Mesodermal cell (in vitro differentiated cells): ENCODE data around the gene GNGT1.
A peak's percentile ranks its signal among the peaks of the same experiment; 100 is the strongest.

ENCODE experiments used
- H3K27ac ChIP-seq: 2 replicates; pipeline ENCODE4 v1.7.0; 2013; ENCODE audit warnings: mild to moderate bottlenecking, low read depth, low read length, moderate library complexity; ENCODE audit not compliant: severe bottlenecking
- H3K36me3 ChIP-seq: 2 replicates; pipeline ENCODE4 v1.7.1; 2013; ENCODE audit warnings: mild to moderate bottlenecking, low read length, moderate library complexity; ENCODE audit not compliant: control insufficient read depth, insufficient read depth
- H3K4me1 ChIP-seq: one replicate; pipeline ENCODE4 v1.7.1; 2013; ENCODE audit warnings: mild to moderate bottlenecking, low read length; ENCODE audit not compliant: insufficient read depth, control insufficient read depth, poor library complexity, severe bottlenecking
- H3K4me3 ChIP-seq: 2 replicates; pipeline ENCODE4 v1.7.0; 2013; ENCODE audit warnings: low read length, control low read depth, mild to moderate bottlenecking; ENCODE audit not compliant: insufficient read depth, poor library complexity, severe bottlenecking; ENCODE audit errors: extremely low read depth
- H3K9me3 ChIP-seq: 2 replicates; pipeline ENCODE4 v1.7.1; 2013; ENCODE audit warnings: mild to moderate bottlenecking, low read length, moderate library complexity; ENCODE audit not compliant: control insufficient read depth
- WGBS, 2 experiments: methylation state at CpG; one replicate each; pipeline ENCODE4 v1.1.5; 2013; ENCODE audit warnings: missing lambda C conversion rate in 2 of 2; ENCODE audit not compliant: insufficient coverage in 2 of 2; 5-methylcytosine and 5-hydroxymethylcytosine counted together

The GNGT1 gene

DNA sequence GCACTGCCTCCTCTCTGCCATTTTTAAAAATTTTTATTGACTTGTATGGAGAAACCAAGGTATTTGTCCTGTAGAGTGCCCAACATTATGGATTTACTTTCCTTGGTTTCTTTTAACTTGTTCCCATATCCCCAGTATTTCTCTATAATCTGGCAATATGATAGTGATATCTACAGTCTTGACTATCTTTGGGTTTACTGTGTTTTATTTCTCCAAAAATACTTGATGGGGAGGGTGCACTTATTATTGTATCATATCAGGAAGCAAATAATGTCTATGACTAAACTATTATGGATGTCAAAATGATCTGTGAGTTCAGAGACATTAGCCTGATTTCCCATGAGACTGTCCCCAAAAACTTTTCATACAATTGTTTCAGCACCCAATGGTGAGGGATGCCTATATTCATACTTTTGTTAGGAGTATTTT, 22.4 kb upstream of the GNGT1 start:
- Histone ChIP-seq H3K9me3 (peaks cover 4% of the 10 kb centered on the region), H3K4me3 (no peak overlapping the region), H3K4me1 (no peaks in the 10 kb centered on the region), H3K36me3 (no peaks in the 10 kb centered on the region), H3K27ac (no peak overlapping the region)

DNA sequence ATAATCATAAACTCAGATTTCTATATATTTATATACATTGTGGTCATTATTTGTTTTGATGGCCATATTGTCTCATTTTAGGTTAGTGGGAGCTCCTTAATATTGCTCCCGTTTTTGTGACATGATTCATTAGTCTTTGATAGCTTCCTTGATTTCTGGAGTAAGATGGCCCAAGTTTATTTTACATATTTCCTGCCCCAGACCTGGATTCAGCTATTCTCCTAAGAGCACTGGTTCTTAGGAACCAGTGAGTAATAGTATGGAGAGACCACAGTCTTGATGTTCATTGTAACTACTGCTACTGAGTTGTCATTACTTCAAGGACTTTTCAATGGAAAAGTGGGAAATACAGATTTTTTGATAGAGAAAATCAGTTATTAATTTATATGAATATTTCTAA, 21.8 kb upstream of the GNGT1 start:
- H3K36me3 ChIP-seq: no peaks in the 10 kb centered on the region
- no peaks in the 10 kb centered on the region for H3K4me1 ChIP-seq
- no peak overlapping the region for H3K27ac ChIP-seq
- no CpG with 5 or more reads among the region's 1 CpG for WGBS, 2 experiments
- peaks cover 2% of the 10 kb centered on the region for H3K9me3 ChIP-seq
- no peak overlapping the region for H3K4me3 ChIP-seq

DNA sequence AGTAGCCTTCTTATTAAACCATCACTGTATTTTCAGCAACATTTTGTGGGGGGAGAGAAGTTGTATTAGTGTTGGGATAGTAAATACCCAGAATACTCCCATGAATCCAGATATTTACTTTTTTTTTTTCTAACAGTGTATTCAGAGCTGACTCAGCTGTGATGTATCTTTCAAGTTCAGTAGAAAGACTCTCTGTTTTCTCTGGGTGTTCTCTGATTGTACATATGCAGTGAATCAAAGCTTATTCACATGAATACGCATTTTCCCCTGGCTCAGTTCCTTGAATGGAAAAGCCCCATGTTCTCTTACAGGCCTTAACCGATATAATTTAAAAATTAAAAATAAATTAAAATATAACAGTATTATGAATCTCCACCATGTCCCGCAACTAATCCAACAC, 17.1 kb upstream of the GNGT1 start:
- no peaks in the 10 kb centered on the region for H3K4me1 ChIP-seq
- no peaks in the 10 kb centered on the region for H3K36me3 ChIP-seq
- no peak overlapping the region for H3K27ac ChIP-seq
- H3K4me3 ChIP-seq: peak overlapping the region; percentile 64
- WGBS, 2 experiments: no CpG with 5 or more reads among the region's 3 CpGs
- no peaks in the 10 kb centered on the region for H3K9me3 ChIP-seq

DNA sequence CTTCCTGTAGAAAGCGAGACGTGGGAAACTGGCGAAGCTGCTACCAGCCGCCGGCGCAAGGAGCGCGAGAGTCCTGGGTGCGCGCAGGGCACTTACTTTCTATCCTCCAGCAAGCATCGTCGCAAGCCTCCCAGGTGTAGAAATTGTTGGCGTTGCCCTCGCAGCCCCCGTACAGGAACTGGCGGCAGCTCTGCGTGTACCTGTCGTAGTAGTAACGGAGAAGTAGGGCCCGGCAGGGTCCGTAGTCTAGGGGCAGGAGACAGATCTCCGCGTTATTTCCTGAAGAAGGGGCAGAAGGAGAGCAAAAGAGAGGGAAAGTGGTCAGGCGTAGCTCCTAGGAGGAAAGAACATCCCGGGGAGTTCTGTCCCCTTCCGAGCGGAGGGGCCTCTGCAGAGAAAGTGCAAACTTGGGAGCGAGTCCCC, 16.3 kb upstream of the GNGT1 start:
- no peak overlapping the region for H3K27ac ChIP-seq
- H3K9me3 ChIP-seq: no peaks in the 10 kb centered on the region
- H3K4me3 ChIP-seq: peak overlapping the region; percentile 64
- peaks cover 4% of the 10 kb centered on the region for H3K4me1 ChIP-seq
- 3 to 4% methylated on average over 27 to 28 of the region's 28 CpGs for WGBS, 2 experiments
- H3K36me3 ChIP-seq: no peaks in the 10 kb centered on the region

DNA sequence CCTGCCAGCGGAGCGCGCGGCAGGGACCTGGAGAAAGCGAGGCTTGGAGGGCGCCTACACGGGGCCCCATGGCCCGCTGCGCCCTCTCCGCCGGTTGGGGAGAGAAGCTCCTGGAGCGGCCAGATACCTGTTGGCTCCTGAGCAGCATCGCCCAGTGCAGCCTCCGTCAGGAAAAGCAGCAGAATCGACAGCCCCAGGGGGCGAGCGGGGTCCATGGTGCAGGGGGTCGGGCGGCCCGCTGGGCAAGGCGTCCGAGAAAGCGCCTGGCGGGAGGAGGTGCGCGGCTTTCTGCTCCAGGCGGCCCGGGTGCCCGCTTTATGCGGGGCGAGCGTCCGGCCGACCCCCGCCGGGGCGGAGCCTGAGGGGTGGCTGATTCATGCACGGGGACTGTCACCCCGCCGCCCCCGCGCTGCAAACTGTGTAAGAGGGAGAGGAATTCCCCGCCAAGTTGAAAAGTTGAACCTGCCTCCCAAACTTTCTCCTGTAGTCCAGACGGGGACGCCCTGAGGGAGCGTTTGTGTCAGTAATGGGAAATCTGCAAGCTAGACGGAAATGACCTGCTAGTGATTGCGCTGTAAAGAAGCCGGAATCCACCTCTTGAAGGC, 15.8 kb upstream of the GNGT1 start, which contains the start of gene TFPI2:
TFPI2 (minus strand) TSS at position 290 of the 605 bp plus-strand sequence; CDS start at position 215, 75 bp downstream.
- Histone ChIP-seq H3K4me1 (peaks cover 4% of the 10 kb centered on the region), H3K36me3 (no peaks in the 10 kb centered on the region), H3K9me3 (no peaks in the 10 kb centered on the region), H3K4me3 (peak within 1 kb of the TSS; percentile 64), H3K27ac (no peak within 1 kb of the TSS)
- WGBS, 2 experiments: 1% methylated on average over 29 to 45 of the region's 49 CpGs

DNA sequence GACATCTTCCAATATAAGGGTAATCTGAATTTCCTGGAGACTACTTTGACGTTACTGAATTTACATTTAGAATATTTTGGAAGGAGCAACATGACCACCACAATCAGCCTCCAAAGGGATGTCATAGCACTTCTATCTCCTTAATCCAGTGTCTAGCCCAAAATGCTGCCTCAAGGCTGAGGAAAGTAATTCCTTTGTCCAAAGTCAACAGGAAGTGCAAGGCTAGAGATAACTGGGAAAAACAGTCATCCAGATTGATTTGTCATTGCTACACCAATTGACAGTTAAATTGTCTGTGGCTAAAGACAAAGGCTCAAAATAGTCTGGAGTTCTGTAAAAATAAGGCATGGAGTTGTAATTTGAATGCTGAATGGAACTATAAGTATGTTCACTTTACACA, 11.9 kb upstream of the GNGT1 start:
- no peaks in the 10 kb centered on the region for H3K36me3 ChIP-seq

DNA sequence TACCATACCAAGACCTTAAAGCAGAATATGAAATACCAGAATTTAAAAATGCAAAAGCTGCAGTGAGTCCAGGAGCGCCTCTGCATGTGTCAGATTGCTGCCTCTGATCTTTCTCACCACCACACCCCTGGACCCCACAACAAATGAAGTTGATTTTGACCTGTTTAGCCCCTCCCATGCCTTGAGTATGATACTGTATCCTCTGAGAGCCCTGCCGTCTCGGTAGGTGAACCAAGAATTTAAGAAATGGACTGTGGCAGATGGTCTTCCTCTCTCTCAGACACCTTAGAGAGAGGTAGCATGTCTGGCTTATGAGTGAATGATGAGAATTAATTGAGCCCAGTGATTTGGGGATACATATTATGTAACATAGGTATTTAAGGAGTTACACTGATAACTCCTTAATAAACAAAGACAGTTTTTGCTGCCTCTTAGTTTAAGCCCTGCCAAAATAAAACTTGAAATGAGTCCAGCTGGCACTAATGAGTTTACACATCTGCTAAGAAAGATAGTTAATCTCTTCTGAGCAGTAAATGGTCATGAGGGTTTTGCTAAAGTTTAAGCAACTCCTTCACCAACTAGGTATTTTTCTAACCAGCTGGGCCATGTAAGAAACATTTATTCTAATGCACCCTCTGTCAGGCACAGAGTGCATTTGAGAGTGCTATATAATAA, 11.3 kb upstream of the GNGT1 start:
- H3K4me1 ChIP-seq: peaks cover 4% of the 10 kb centered on the region
- H3K9me3 ChIP-seq: no peaks in the 10 kb centered on the region
- no peak overlapping the region for H3K4me3 ChIP-seq
- H3K27ac ChIP-seq: peak overlapping the region; percentile 16
- no peaks in the 10 kb centered on the region for H3K36me3 ChIP-seq
- 100% methylated on average over 1 to 3 of the region's 3 CpGs for WGBS, 2 experiments

More for the DNA sequence above, 11.9 kb upstream of the GNGT1 start:
- Histone ChIP-seq H3K9me3 (no peaks in the 10 kb centered on the region), H3K27ac (peak overlapping the region; percentile 16), H3K4me1 (peaks cover 4% of the 10 kb centered on the region), H3K4me3 (no peak overlapping the region)
- WGBS, 2 experiments: no CpG with 5 or more reads among the region's 1 CpG

DNA sequence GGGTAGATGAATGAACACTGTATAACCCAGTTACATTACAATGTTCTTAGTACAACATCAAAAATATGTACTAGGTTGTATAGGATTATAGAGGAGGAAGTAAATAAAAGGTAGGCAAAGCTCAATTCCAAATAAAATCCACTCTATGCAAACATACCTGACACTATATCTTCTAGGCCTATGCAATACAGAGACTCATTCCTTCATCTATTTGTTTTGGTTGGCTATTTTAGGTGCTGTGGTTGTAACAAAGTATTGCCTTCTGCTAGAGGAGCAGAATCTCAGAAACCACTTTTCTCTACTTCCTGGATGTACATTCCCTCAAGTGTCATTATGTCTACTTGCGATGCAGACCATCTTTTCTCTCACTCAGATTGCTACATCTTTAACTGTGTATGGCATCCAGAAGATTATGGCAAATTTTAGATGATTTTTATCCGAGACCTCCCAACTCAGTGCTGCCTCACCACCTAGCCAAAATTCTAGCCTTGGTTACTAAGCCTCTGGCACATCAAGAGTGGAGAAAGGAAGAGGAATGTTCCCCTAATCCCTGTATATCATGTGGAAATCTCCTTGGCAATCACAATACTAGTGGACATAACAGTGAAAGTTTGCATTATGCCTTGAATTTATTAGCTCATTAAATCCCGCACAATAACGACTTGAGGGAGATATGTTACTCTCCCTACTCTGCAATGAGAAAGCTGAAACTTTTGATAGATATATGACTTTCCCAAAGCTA, 10.3 kb upstream of the GNGT1 start:
- Histone ChIP-seq H3K36me3 (no peaks in the 10 kb centered on the region), H3K9me3 (no peaks in the 10 kb centered on the region), H3K27ac (no peak overlapping the region), H3K4me3 (no peak overlapping the region), H3K4me1 (peaks cover 4% of the 10 kb centered on the region)
- WGBS, 2 experiments: 80 to 100% methylated on average over 1 of the region's 4 CpGs

DNA sequence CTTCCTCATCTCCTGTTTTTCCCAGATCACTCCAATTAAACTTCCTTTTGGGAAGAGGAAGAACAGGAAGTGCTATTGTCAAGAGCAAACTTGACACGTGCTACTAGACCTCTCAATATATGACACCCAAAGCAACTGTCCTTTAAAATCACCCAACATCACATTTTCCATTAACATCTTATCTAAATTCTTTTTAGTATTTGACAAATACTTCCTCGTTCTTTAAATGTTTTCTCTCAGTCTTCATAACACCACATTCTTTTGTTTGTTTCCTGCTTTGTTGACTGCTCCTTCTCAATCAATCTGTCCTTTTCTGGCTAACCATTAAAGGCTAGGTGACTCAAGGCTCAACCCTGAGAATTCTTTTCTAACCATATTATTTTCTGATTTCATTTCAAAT, 8.7 kb upstream of the GNGT1 start:
- Histone ChIP-seq H3K36me3 (no peaks in the 10 kb centered on the region), H3K4me1 (peaks cover 4% of the 10 kb centered on the region), H3K4me3 (no peak overlapping the region), H3K9me3 (no peaks in the 10 kb centered on the region), H3K27ac (no peak overlapping the region)
- 90 to 95% methylated on average over 2 of the region's 2 CpGs for WGBS, 2 experiments

DNA sequence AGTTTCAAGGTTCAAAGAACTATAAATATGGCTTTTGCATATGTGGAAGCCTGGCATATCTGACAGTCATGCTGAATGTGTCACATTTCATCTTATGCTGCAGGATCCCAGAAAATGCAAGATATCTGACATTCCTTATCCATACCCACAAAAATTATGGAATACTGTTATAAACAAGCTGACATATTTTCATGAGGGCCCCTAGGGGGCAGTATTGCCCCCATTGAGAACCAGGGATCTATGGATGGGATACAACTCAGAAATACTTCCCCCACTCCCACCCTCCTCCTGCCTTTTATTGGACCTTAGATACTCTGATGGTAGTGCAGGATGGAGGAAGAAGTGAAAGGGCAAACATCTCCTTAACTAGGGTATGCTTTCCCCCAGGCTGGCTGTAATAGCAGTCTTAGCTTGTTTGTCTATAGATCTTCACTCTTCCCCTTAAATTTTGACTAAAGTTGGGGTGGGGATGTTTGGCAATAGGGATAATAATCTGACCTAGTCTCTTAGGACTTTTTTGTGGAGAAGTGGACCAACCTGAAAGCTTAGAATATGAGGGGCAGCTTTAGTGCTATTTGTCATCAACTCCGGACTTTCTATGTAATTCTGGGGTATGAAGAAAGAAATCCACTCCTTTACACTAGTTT, 3.5 kb upstream of the GNGT1 start:
- Histone ChIP-seq H3K4me3 (no peak overlapping the region), H3K4me1 (no peaks in the 10 kb centered on the region), H3K9me3 (no peaks in the 10 kb centered on the region), H3K36me3 (no peaks in the 10 kb centered on the region), H3K27ac (no peak overlapping the region)
- no CpG with 5 or more reads among the region's 1 CpG for WGBS, 2 experiments
